ENCODE results near the gene OTX1.

DNA sequence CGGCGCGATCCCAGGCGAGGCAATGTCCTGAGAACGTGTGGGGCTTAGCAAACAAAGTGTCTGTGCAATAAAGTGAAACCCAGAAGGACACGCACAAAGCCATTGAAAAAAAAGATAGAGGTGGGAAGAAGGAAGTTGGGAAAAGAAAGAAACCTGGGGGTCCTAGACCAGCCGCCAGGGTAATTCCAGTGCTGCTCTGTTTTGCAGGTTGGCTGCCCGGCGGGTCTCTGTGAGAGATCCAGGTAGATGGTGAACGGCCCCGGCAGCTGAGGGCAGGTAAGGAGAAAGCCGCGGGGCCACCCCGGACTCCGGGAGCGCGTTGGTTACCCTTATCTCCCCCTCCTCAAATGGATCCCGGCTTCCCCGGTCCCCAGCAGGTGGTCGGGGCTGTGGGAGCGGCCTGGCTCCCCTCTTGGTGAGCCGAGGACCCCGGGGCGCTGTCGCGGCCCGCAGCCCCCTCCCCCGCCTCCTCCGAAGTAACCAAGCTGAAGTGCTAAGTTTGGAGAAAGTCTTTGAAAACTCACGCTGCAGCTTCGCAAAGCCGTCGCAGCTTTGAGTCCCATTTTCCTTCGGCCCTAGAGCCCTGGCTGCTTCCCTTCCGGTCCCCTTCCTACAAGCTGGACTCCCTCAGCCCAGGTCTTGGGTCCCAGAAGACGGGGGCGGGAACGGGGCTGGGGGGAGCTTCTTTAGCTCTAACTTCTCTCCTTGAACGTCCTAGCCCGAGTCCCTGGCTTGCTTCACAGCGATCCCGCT, 588 bp downstream of the OTX1 start:
- TF ChIP-seq KAT7 (CRISPR knock-in tag; IDR thresholded peaks at IDR 0.05; ENCODE audit: borderline replicate concordance) (no peak), DDX20 (tag; IDR thresholded peaks at IDR 0.05; ENCODE audit: low read depth) (no peak), CBX2 (IDR thresholded peaks at IDR 0.05; ENCODE audit: insufficient read depth, low read length, poor library complexity, severe bottlenecking) (no peak), FOXM1 (IDR thresholded peaks at IDR 0.05; ENCODE audit: low read depth) (no peak), FOXM1 (CRISPR knock-in tag; IDR thresholded peaks at IDR 0.05; ENCODE audit: low read depth) (no peak), TCF7L2 (IDR thresholded peaks at IDR 0.05; ENCODE audit: low read depth, low read length) (no peak), EZH2 (IDR thresholded peaks at IDR 0.05; ENCODE audit: borderline replicate concordance, low read depth, low read length) (no peak), CTCF (IDR thresholded peaks at IDR 0.05 in 2 of 3, conservative IDR thresholded peaks at IDR 0.05 in 1 of 3; ENCODE audit: insufficient read depth in 2 of 3, low read depth in 1 of 3, low read length in 3 of 3) (no peak)
- TF ChIP-seq, protein P1, sequence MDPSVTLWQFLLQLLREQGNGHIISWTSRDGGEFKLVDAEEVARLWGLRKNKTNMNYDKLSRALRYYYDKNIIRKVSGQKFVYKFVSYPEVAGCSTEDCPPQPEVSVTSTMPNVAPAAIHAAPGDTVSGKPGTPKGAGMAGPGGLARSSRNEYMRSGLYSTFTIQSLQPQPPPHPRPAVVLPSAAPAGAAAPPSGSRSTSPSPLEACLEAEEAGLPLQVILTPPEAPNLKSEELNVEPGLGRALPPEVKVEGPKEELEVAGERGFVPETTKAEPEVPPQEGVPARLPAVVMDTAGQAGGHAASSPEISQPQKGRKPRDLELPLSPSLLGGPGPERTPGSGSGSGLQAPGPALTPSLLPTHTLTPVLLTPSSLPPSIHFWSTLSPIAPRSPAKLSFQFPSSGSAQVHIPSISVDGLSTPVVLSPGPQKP (CRISPR knock-in tag; IDR thresholded peaks at IDR 0.05): no peak
- TF ChIP-seq, protein P2, sequence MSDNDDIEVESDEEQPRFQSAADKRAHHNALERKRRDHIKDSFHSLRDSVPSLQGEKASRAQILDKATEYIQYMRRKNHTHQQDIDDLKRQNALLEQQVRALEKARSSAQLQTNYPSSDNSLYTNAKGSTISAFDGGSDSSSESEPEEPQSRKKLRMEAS (CRISPR knock-in tag; IDR thresholded peaks at IDR 0.05): no peak
